ENCODE results near the gene BDP1.

Gene BDP1

Small RNA genes lying within 50 kb of the gene (small RNA-seq; reads per million reads assigned to genes)
- 0 reads per million in 2 experiments for gene HMGN1P12
